Activated naive CD4-positive, alpha-beta T cell treated with anti-CD3 and anti-CD28 coated beads, Interleukin-2, amount 50 U/mL, for 24 hours (primary cell): ENCODE data around the gene SLCO3A1.

Source experiments
- H3K27ac Mint-ChIP-seq: one replicate; pipeline ENCODE4 v1.8.0; 2021; ENCODE audit warnings: mild to moderate bottlenecking, mixed read lengths
- H3K27me3 Mint-ChIP-seq: one replicate; pipeline ENCODE4 v1.8.0; 2021; ENCODE audit warnings: mixed read lengths
- H3K36me3 Mint-ChIP-seq: one replicate; pipeline ENCODE4 v1.8.0; 2021; ENCODE audit warnings: mixed read lengths
- H3K4me1 Mint-ChIP-seq: one replicate; pipeline ENCODE4 v1.8.0; 2021; ENCODE audit warnings: mixed read lengths
- H3K4me3 Mint-ChIP-seq: one replicate; pipeline ENCODE4 v1.8.0; 2021; ENCODE audit warnings: mild to moderate bottlenecking, mixed read lengths
- H3K9me3 Mint-ChIP-seq: one replicate; pipeline ENCODE4 v1.8.0; 2021; ENCODE audit warnings: mixed read lengths

Gene SLCO3A1

GRCh38 chr15:91885714-91886270 lies 32.3 kb downstream of the SLCO3A1 start:
- no peaks in the 10 kb centered on the region for H3K9me3 Mint-ChIP-seq
- no peak overlapping the region for H3K4me3 Mint-ChIP-seq
- peaks cover 48% of the 10 kb centered on the region for H3K4me1 Mint-ChIP-seq
- H3K27me3 Mint-ChIP-seq: no peaks in the 10 kb centered on the region
- H3K27ac Mint-ChIP-seq: no peak overlapping the region
- peaks cover 3% of the 10 kb centered on the region for H3K36me3 Mint-ChIP-seq

- no peaks in the 10 kb centered on the region for H3K27me3 Mint-ChIP-seq
- H3K4me1 Mint-ChIP-seq: peaks cover 46% of the 10 kb centered on the region
- H3K27ac Mint-ChIP-seq: no peak overlapping the region
- peaks cover 3% of the 10 kb centered on the region for H3K36me3 Mint-ChIP-seq
- no peaks in the 10 kb centered on the region for H3K9me3 Mint-ChIP-seq
- no peak overlapping the region for H3K4me3 Mint-ChIP-seq
Measured at GRCh38 chr15:91886878-91887277, 33.4 kb downstream of the SLCO3A1 start.

GRCh38 chr15:91887321-91887720 lies 33.8 kb downstream of the SLCO3A1 start:
- no peak overlapping the region for H3K27ac Mint-ChIP-seq
- no peak overlapping the region for H3K4me3 Mint-ChIP-seq
- peaks cover 44% of the 10 kb centered on the region for H3K4me1 Mint-ChIP-seq
- no peaks in the 10 kb centered on the region for H3K9me3 Mint-ChIP-seq
- H3K36me3 Mint-ChIP-seq: peaks cover 6% of the 10 kb centered on the region
- H3K27me3 Mint-ChIP-seq: no peaks in the 10 kb centered on the region

GRCh38 chr15:91887921-91888373 lies 34.4 kb downstream of the SLCO3A1 start:
- Mint-ChIP-seq H3K36me3 (peaks cover 9% of the 10 kb centered on the region), H3K4me3 (no peak overlapping the region), H3K9me3 (no peaks in the 10 kb centered on the region), H3K27ac (no peak overlapping the region), H3K4me1 (peaks cover 37% of the 10 kb centered on the region), H3K27me3 (no peaks in the 10 kb centered on the region)

GRCh38 chr15:91889111-91889815 lies 35.8 kb downstream of the SLCO3A1 start:
- H3K9me3 Mint-ChIP-seq: no peaks in the 10 kb centered on the region

GRCh38 chr15:91890614-91891013 lies 37.1 kb downstream of the SLCO3A1 start:
- peaks cover 15% of the 10 kb centered on the region for H3K36me3 Mint-ChIP-seq
- H3K9me3 Mint-ChIP-seq: no peaks in the 10 kb centered on the region
- no peak overlapping the region for H3K4me3 Mint-ChIP-seq
- peaks cover 53% of the 10 kb centered on the region for H3K4me1 Mint-ChIP-seq
- no peaks in the 10 kb centered on the region for H3K27me3 Mint-ChIP-seq
- no peak overlapping the region for H3K27ac Mint-ChIP-seq

More at GRCh38 chr15:91889111-91889815, 35.8 kb downstream of the SLCO3A1 start:
- Mint-ChIP-seq H3K4me1 (peaks cover 43% of the 10 kb centered on the region), H3K27ac (no peak overlapping the region), H3K27me3 (no peaks in the 10 kb centered on the region), H3K36me3 (peaks cover 13% of the 10 kb centered on the region), H3K4me3 (no peak overlapping the region)

- Mint-ChIP-seq H3K27ac (no peak overlapping the region), H3K36me3 (peaks cover 15% of the 10 kb centered on the region), H3K4me3 (no peak overlapping the region), H3K27me3 (no peaks in the 10 kb centered on the region), H3K9me3 (no peaks in the 10 kb centered on the region), H3K4me1 (peaks cover 55% of the 10 kb centered on the region)
Measured at GRCh38 chr15:91891101-91891500, 37.6 kb downstream of the SLCO3A1 start.

- peaks cover 54% of the 10 kb centered on the region for H3K4me1 Mint-ChIP-seq
- H3K4me3 Mint-ChIP-seq: no peak overlapping the region
- no peak overlapping the region for H3K27ac Mint-ChIP-seq
- peaks cover 17% of the 10 kb centered on the region for H3K36me3 Mint-ChIP-seq
- no peaks in the 10 kb centered on the region for H3K9me3 Mint-ChIP-seq
- no peaks in the 10 kb centered on the region for H3K27me3 Mint-ChIP-seq
Measured at GRCh38 chr15:91891788-91892345, 38.4 kb downstream of the SLCO3A1 start.

- no peaks in the 10 kb centered on the region for H3K27me3 Mint-ChIP-seq
- H3K27ac Mint-ChIP-seq: no peak overlapping the region
- no peaks in the 10 kb centered on the region for H3K9me3 Mint-ChIP-seq
- peaks cover 48% of the 10 kb centered on the region for H3K4me1 Mint-ChIP-seq
- H3K4me3 Mint-ChIP-seq: no peak overlapping the region
- H3K36me3 Mint-ChIP-seq: peaks cover 17% of the 10 kb centered on the region
Measured at GRCh38 chr15:91892436-91892835, 38.9 kb downstream of the SLCO3A1 start.

GRCh38 chr15:91894606-91895005 lies 41.1 kb downstream of the SLCO3A1 start:
- no peak overlapping the region for H3K27ac Mint-ChIP-seq
- H3K9me3 Mint-ChIP-seq: peaks cover 3% of the 10 kb centered on the region
- peaks cover 22% of the 10 kb centered on the region for H3K36me3 Mint-ChIP-seq
- H3K27me3 Mint-ChIP-seq: no peaks in the 10 kb centered on the region
- H3K4me3 Mint-ChIP-seq: no peak overlapping the region
- peaks cover 38% of the 10 kb centered on the region for H3K4me1 Mint-ChIP-seq

GRCh38 chr15:91895051-91895450 lies 41.5 kb downstream of the SLCO3A1 start:
- peaks cover 23% of the 10 kb centered on the region for H3K36me3 Mint-ChIP-seq
- H3K9me3 Mint-ChIP-seq: peaks cover 4% of the 10 kb centered on the region
- H3K4me1 Mint-ChIP-seq: peaks cover 40% of the 10 kb centered on the region
- H3K27ac Mint-ChIP-seq: no peak overlapping the region
- no peaks in the 10 kb centered on the region for H3K27me3 Mint-ChIP-seq
- no peak overlapping the region for H3K4me3 Mint-ChIP-seq

- peaks cover 13% of the 10 kb centered on the region for H3K9me3 Mint-ChIP-seq
- no peak overlapping the region for H3K4me3 Mint-ChIP-seq
- peaks cover 36% of the 10 kb centered on the region for H3K4me1 Mint-ChIP-seq
- H3K27ac Mint-ChIP-seq: no peak overlapping the region
- peaks cover 29% of the 10 kb centered on the region for H3K36me3 Mint-ChIP-seq
- no peaks in the 10 kb centered on the region for H3K27me3 Mint-ChIP-seq
Measured at GRCh38 chr15:91896341-91897055, 43.0 kb downstream of the SLCO3A1 start.

- H3K4me3 Mint-ChIP-seq: no peak overlapping the region
- H3K27ac Mint-ChIP-seq: no peak overlapping the region
- H3K9me3 Mint-ChIP-seq: peaks cover 17% of the 10 kb centered on the region
- H3K27me3 Mint-ChIP-seq: no peaks in the 10 kb centered on the region
- peaks cover 36% of the 10 kb centered on the region for H3K4me1 Mint-ChIP-seq
- H3K36me3 Mint-ChIP-seq: peaks cover 26% of the 10 kb centered on the region
Measured at GRCh38 chr15:91897585-91898372, 44.3 kb downstream of the SLCO3A1 start.

GRCh38 chr15:91898843-91899242 lies 45.3 kb downstream of the SLCO3A1 start:
- H3K36me3 Mint-ChIP-seq: peaks cover 26% of the 10 kb centered on the region
- H3K9me3 Mint-ChIP-seq: peaks cover 17% of the 10 kb centered on the region
- H3K4me3 Mint-ChIP-seq: no peak overlapping the region
- H3K4me1 Mint-ChIP-seq: peaks cover 37% of the 10 kb centered on the region
- H3K27me3 Mint-ChIP-seq: no peaks in the 10 kb centered on the region
- no peak overlapping the region for H3K27ac Mint-ChIP-seq

- H3K9me3 Mint-ChIP-seq: peaks cover 13% of the 10 kb centered on the region
- no peaks in the 10 kb centered on the region for H3K27me3 Mint-ChIP-seq
- peaks cover 35% of the 10 kb centered on the region for H3K4me1 Mint-ChIP-seq
- H3K27ac Mint-ChIP-seq: no peak overlapping the region
- no peak overlapping the region for H3K4me3 Mint-ChIP-seq
- H3K36me3 Mint-ChIP-seq: peaks cover 17% of the 10 kb centered on the region
Measured at GRCh38 chr15:91904942-91905341, 51.4 kb downstream of the SLCO3A1 start.
